NCI-H226 (cell line): ENCODE measurements around the gene EIF3J.
"Not testable (repeated sequence)": the region's sequence is repeated elsewhere in the genome, so short reads cannot be mapped to it uniquely, and the experiment has no call there.

Experiments
- DNase-seq: peaks from one replicate; pipeline ENCODE4 v3.0.0-alpha.2; 2015

EIF3J gene, protein sequence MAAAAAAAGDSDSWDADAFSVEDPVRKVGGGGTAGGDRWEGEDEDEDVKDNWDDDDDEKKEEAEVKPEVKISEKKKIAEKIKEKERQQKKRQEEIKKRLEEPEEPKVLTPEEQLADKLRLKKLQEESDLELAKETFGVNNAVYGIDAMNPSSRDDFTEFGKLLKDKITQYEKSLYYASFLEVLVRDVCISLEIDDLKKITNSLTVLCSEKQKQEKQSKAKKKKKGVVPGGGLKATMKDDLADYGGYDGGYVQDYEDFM

DNA sequence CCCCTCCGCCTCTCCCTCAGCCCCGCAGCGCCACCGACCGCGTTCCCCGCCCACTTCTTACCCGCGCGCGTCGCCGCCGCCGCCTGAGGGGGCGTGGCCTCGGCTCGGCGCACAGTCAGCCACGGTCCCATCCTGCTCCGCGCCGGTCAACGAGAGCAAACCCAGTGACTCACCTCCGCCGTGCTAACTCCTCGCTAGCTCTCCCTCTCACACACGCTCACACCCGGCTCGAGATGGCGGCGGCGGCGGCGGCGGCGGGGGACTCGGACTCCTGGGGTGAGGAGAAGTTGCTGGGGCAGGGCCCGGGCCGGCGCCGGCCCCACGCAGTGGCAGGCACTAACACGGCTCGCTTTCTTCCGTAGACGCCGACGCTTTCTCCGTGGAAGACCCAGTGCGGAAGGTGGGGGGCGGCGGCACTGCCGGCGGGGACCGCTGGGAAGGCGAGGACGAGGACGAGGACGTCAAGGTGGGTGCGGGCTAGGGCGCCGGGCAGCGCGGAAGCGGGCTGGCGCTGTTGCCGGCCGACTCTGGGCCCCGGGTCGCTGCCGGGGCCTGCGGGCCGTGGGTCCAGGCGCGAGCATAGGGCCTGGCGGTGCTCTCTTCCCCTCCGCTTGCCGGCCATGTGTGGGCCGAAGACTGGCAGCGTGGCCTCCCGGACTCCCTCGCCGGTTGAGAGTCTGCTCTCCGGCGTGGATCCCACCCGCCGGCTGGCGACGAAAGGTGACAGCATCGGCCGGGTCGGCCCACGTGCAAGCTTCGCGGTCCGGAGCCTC is at the start of gene EIF3J:
EIF3J (plus strand) TSS at position 186 of the 773 bp plus-strand sequence; CDS start at position 234, 48 bp downstream.
- DNase-seq = peak; percentile 93

DNA sequence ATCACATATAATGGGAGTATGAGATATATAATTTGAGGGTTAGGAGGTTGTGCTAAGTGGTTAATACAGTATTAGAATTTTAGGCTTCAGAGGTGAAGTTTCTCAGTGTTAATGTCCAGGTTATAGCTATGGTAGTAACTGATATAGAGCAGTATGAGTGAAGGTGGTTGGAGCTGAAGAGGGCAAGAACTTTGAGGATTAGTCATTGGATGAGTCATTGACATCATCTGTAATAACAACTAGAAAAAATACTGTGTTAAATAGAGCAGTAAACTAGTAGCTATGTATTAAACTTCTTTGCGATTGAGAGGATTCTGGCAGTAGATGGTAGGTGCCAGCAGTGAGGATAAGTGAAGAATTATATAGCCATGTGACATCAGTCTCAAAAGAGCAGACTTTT is 47.5 kb upstream of the EIF3J start:
- peak; percentile 75 for DNase-seq

DNA sequence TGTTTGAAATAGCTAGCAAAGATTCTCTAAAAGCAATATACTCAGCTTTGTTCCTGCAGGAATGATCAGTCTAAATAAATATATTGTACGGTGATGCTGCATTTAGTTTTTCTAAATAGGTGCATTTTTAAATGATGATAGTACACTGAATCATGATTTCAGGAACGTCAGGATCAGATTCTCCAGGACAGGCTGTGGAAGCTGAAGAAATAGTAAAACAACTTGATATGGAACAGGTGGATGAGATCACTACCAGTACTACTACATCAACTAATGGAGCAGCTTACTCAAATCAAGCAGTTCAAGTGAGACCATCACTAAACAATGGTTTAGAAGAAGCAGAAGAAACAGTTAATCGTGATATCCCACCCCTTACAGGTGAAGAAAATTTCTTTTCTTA is 46.3 kb upstream of the EIF3J start:
- peak; percentile 32 for DNase-seq

DNA sequence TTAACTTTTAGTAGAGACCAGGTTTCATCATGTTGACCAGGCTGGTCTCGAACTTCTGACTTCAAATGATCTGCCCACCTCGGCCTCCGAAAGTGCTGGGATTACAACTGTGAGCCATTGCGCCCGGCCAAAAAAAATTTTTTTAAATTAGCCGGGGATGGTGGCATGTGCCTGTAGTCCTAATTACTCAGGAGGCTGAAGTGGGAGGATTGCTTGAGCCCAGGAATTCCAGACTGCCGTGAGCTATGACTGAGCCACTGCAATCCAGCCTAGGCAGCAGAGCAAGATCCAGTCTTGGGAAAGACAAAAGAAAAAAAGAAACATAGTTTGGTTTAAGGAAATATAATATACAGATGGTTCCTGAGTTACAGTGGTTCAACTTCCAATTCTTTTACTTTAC is 44.9 kb upstream of the EIF3J start:
- DNase-seq = no peak

DNA sequence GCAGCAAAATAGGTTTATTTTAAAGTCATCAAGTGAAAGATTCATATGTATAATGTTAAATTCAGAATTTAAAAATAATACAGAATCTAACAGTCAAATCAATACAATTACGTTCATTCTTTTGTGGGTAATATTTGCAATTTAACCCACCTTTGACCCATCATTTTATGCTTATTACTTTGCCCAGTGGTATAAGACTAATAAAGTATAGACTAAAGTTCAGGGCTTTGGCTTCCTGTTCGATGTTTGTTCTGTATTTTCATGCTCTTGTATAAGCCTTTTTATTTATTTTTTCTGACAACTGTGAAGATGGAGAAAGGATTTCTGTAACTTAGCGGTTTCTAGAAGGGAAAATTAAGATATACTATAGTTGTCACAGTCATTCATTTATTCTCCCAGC is 44.3 kb upstream of the EIF3J start:
- no peak for DNase-seq

DNA sequence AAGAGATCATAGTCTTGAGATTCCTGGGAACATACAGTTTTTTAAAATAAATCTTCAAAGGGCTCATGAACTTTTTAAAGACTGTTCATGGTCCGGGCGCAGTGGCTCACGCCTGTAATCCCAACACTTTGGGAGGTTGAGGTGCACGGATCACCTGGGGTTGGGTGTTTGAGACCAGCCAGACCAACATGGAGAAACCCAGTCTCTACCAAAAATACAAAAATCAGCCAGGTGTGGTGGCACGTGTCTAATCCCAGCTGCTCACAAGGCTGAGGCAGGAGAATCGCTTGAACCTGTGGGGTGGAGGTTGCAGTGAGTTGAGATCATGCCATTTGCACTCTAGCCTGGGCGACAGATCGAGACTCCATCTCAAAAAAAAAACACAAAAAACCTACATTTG is 41.4 kb upstream of the EIF3J start:
- DNase-seq = no peak

DNA sequence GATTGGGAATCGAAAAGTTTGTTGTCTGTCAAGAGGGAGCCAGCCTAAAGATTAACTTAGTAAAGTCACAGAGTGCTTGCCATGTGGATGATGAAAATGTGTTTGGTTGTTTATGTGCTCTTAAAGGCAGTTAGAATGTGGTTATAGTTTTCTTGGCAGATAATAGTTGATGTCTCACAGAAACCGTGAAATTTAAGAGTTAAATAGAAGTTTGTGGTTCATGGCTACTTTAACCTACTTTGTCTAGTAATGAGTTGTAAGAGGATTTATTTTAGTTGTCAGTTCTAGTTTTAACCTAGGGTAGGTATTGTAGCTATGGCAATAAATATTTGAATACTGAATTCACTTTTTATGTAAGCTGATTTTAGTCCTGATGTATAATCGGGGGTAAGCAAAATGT is 36.4 kb upstream of the EIF3J start:
- DNase-seq = no peak

DNA sequence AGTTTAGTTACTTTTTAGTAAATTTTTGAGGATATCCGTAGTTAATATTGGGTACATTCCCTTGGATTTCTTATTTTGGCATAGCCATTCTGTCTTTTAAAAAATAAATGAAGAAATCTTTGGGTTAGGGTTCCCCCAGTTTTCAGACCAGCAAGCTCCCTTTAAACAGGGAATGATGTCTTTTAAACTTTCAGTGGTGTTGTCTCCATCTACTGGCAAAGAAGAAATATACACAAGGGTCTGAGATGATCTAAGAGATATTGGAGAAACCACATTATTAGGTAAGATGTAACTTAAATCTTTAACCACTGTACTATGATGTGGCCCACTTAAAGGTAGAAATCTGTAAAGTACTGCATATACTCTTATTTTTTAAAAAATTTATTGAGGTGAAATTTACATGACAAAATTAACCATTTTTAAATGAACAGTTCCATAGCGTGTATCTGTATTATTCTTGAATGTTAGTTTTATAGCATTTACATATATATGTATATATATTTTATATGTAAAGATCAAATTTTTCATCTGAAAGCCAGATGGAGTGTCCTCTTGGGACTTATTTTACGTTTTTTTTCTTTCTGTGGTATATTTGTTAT is 35.1 kb upstream of the EIF3J start:
- DNase-seq = no peak

DNA sequence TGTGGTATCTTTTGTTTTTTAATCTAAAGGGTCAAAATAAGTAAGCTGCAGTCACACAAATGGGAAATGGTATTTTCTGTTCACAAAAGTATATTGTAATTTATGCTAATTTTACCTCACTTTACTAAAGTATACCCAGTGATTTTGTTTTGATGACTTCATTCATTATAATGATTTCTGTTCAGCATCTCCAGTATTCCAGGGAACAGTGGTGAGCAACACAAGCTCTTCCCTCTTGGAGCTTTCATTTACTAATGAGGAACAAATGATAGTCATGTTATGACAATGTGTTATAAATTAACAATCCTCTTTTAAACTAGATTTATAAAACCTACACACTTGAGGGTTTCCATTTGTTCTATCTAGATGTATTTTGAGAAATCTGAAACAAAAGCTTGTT is 20.5 kb upstream of the EIF3J start:
- no peak for DNase-seq

DNA sequence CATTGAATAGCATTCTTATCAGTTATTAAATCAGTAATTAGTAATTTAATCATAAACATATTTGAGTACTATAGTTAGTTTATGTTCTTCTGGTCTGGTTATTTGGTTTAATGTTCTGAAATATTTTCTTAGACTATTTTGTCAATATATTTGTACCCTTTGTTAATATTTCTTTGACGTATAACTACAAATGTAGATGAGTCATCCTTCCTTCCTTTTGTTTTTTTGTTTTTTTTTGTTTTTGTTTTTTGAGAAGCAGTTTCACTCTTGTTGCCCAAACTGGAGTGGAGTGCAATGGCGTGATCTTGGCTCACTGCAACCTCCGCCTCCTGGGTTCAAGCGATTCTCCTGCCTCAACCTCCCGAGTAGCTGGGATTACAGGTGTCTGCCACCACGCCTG is 17.4 kb upstream of the EIF3J start:
- no peak for DNase-seq

DNA sequence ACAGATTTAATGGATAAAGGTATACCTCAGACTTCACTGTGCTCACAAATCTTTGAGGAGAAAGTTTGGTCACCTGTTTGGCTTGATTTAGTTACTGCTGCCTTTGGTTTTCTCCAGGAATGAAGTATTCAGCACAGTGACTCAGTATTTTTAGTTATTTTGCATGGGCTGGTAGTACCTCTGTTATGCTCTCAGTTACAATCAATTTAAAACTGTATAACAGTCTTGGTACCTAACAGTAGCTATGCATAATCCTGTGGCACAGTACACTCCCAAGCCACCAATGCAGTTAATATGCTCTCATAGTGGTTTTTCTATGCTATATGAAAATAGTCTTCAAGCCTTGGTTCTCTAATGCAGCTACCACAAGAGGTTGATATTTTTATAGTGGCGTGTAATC is 11.9 kb upstream of the EIF3J start:
- DNase-seq = no peak

DNA sequence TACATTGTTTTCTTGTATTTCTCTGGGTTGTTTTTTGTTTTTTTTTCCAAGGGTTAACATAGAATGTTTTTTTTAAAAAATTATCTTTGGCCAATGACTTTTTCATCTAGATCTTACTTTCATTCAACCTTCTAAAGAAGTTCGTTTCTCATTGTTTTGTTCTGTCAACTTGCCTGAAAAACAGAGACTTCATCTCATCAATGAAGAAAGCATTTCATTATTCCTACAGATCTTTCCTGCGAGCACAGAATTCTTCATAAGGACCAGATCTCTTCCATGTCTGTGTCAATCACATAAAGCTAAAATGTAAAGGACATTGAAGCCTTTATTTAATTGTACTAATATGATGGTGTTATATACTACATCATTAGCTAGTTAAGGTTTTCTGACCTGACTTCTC is 9.7 kb upstream of the EIF3J start:
- no peak for DNase-seq

DNA sequence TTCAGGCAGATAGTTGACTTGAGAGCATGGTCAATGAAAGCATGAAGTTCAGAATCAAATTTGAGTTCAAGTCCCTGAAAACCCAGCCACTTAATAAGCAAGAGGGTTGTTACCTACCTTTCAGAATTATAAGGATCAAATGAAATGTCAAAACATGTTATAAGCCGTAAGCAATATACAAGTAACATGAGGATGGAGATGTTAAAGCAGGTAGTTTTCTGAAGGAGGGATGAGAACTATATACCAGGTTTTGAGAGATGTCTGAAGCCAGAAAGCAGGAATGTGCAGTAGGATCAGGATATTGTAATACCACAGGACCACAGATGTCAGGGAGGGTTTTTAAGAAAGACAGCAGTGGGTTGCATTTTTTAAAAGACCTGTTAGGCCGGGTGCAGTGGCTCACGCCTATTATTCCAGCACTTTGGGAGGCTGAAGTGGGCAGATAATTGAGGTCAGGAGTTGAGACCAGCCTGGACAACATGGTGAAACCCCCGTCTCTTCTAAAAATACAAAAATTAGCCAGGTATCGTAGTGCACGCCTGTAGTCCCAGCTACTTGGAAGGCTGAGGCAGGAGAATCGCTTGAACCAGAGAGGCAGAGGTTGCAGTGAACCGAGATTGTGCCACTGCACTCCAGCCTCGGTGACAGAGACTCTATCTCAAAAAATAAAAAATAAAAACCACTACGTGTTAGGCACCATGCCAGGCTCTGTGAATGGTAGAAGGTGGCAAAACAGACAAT is 6.9 kb upstream of the EIF3J start:
- no peak for DNase-seq

DNA sequence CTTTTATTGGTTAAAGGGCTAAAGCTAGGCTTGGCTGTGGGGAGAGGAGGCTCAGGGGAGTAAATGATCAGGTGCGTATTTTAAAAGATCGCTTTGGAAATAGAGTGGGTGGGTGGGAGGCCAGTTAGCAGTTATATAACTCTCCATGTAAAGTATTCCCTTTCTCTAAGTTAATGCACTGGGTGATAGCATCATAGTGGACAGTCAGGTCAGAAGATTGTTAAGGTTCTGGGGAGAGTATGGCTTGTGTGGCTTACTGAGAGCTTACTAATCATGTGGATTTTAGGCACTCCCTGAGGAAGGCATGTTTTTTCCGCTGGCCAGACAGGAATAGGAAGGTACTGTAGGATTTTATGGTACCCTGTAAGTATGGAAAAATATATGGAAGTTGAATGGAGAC is 6.3 kb upstream of the EIF3J start:
- DNase-seq = no peak

DNA sequence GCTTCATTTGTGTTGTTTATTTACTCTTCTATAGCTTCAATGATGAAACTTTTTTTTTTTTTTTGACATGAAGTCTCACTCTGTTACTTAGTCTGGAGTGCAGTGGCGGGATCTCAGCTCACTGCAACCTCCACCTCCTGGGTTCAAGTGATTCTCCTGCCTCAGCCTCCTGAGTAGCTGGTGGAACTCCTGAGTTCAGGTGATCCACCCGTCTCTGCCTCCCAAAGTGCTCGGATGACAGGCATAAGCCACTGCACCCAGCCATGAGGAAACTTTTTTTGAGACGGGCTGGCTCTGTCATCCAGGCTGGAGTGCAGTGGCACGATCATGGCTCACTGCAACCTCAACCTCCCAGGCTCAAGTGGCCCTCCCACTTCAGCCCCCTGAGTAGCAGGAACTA is 4.7 kb upstream of the EIF3J start:
- not testable (repeated sequence) for DNase-seq

DNA sequence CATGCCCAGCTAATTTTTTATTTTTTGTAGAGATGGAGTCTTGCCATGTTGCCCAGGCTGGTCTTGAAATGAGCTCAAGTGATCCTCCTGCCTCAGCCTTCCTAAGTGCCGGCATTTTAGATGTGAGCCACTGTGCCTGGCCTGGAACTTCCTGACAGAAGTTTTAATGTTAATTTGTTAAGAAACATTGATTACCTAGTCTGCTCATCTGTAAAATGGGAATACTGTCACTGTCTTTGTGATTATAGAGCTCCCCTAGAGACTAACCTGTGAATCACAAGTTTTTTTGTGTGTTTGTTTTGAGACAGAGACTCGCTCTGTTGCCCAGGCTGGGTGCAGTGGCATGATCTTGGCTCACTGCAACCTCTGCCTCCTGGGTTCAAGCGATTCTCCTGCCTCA is 4.3 kb upstream of the EIF3J start:
- DNase-seq = no peak

DNA sequence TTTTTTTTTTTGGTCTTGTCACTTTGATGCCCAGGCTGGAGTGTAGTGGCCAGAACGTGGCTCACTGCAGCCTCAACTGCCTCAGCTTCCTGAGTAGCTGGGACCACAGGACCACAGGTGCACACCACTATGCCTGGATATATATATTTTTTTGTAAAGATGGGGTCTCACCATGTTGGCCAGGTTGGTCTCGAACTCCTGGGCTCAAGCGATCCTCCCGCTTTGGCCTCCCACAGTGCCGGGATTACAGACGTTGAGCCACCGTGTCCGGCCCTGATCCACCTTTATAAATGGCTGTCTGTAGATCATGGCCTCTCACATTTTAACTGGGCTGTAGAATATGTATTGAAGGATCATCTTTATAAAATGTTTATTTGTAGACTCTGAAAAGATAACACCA is 1.9 kb upstream of the EIF3J start:
- DNase-seq = no peak

DNA sequence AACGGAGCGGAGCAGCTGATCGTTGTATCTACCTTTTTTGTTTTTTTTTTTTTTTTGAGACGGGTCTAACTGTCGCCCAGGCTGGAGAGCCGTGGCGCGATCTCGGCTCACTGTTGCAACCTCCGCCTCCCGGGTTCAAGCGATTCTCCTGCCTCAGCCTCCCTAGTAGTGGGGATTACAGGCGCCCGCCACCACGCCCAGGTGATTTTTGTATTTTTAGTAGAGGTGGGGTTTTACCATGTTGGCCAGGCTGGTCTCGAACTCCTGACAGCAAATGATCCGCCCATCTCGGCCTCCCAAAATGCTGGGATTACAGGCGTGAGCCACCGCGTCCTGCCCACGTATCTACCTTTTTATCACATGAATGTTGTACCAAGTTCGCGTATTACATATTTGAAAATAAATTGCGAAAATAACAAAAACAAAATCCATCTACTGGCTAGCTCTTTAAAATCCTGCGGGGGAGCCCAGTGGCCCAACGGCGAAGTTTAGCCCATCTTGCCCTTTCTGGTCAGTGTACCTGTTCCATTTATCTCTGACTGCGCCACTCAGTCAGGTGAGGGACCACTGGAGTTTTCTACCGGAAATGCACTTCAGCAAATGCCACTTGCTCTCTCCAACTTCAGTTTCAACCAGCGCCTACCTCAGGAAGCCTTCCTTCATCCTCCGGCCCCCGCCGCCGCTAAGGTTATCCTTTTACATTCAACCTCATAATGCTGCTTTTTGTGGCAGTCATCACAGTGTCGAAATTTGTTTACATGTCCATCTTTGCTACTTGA is 1.2 kb upstream of the EIF3J start:
- no peak for DNase-seq

DNA sequence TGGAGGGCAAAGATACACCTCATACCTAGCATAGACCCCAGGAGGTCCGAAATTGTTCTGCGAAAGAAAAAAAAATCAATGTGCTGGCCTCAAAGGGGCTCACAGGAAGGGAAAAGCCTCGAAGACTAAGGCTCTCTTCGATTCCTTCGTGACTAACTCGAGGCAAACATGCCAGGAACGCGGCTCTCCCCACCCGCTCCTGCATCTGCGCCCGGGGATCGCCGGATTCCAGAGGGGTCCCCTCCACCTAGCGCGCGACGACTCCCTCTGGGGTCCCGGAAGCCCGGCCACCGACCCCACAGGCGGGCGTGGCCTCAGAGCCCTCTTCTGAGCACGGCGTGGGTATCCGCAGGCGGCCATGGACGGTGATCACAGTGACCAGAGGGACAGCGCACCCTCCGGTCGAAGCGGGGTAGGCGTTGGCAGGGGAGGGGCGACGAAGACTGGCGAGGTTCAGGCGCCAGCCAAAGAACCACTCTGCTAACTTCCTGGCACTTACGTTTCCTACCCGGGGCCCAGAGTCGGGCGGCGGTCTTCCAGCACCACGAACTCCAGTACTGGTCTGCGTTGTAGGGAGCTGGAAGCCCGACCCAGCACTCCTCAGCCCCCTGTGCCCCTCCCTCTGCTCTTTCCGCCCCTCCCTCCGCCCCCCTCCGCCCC is 515 bp upstream of the EIF3J start:
- peak; percentile 87 for DNase-seq

DNA sequence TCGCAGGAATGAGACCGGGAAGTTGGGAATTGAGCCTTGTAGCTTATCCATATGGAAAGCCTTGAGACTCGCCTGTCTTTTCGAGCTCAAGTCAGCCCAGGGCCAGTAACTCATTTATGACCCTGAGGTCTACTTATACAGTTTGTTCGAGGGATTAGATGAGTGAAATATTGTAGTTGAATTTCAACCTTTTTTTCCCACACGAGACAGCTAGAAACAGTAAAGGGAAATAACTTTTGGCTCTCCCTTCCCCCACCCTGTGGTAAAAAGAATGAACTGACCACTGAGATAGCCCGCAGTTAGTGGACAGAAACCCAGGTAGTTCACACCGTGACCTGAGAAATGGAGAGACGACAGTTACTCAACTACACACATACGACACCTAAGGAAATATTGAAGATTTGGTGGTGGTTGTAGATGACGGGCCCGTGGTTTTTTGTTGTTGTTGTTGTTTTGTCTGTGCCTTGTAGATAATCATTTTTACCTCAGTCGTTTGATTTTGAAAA is 841 bp downstream of the EIF3J start:
- no peak for DNase-seq

DNA sequence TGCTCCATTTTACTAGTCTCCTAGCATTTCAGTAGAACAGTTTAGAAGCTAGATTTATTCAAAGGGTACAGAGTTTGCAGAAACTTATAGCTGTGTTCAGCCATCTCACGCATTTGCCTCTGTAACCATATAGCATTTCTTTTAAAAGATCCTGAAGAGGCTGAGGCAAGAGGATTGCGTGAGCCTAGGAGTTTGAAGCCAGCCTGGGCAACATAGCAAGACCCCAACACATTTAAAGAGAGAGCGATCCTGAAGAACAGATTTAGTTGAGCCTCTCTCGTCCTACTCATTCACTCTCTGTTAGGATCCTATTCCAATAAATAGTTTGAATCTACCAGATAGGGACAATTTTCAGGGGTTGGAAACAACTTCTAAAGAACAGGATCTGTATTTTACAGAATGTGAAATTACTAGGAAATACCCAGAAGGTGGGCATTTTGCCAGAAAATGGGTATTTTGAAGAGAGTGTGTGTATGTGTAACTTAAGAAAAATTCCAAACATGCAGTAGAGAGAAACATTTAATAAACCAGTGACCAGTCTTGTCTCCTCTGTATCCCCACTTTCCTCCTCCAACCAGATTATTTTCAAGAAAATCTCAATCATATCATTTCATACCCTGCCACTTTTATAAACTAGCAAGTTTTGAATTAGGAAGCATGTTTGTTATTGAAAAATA is 4.5 kb downstream of the EIF3J start:
- peak; percentile 70 for DNase-seq
